HG03558 (cell line): ENCODE data around the gene XAGE5.
A peak's percentile ranks its signal among the peaks of the same experiment; 100 is the strongest.
"Not testable (repeated sequence)": the region's sequence is repeated elsewhere in the genome, so short reads cannot be mapped to it uniquely, and the experiment has no call there.

Source experiments
- ATAC-seq: cut with Tn5 transposase; IDR thresholded peaks from one replicate; pipeline ENCODE4 v1.9.1; 2021; ENCODE audit warnings: moderate number of reproducible peaks; ENCODE audit not compliant: unreplicated experiment; ENCODE audit errors: extremely low read depth

XAGE5 gene, protein sequence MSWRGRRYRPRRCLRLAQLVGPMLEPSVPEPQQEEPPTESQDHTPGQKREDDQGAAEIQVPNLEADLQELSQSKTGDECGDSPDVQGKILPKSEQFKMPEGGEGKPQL

DNA sequence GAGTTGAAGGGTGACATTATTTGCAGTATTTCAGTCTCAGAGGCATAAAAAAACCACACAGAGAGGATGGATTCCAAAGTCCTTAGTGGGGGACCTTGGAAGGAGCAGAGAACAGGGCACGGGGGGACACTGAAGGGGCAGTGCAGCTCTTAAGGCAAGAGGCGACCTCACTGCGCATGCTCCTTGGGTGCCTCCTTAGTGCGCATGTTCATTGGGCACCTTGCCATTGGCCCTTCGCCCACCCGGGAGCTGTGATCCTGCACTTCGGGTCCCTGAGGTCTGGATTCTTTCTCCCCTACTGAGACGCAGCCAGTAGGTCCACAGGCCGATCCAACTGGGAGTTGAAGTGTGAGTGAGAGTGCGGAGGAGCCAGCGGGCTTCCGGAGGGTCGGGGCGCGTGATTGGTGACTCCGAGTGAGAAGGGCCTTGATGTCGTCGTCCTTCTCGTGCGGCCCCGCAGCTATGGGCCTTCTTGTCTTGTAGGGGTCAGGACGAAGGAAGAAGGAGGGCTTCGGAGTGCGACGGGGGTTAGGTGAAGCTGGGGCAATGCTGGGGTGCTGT is at the start of gene XAGE5:
Gene XAGE5, plus strand, starts transcription at position 223 of the 561 bp plus-strand sequence. CDS start 1,280 bp downstream, outside the sequence.
- ATAC-seq: no peak

DNA sequence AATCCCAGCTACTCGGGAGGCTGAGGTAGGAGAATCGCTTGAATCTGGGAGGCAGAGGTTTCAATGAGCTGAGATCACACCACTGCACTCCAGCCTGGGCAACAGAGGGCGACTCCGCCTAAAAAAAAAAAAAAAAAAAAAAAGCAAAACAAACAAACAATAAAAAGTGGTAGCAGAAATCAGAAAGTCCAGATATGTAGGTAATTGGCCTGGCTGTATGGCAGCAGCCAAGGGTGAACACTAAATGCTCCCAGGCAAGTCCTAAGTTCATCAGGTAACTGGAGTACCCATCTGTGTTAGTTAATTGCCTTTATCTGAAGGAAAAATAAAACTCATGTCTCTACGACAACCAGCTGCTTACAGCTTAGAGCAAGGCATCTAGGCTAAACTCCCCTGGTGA is 45.1 kb upstream of the XAGE5 start:
- ATAC-seq: not testable (repeated sequence)

DNA sequence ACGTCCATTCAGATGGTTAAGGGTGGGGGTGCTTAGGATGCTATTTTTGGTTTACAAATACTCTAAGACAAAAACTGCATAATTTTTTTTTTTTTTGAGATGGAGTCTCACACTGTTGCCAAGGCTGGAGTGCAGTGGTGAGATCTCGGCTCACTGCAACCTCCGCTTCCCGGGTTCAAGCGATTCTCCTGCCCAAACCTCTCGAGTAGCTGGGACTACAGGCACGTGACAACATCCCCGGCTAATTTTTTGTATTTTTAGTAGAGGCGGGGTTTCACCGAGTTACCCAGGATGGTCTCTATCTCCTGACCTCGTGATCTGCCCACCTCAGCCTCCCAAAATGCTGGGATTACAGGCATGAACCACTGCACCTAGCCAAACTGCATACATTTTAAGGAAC is 37.6 kb upstream of the XAGE5 start:
- not testable (repeated sequence) for ATAC-seq

DNA sequence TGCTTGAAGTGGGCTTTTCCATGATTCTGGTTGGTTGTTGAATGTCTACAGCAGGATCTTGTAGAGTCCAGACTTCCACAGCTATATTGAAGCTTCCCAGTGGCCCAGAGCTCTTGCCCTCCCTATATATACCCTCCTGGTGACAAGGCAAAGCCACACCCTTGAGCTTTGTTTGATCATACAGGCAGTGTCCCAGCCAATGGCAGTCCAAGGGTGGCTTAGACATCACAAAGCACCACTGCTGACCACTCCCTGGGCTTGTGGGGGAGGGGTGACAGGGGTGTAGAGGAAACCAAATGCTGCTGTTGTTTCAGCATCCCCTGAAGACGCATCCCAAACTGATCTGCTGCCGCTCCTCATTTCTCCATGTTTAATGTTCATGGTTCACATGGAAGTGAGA is 13.8 kb upstream of the XAGE5 start, which contains the start of gene SPANXN5:
Gene SPANXN5, minus strand, starts transcription at position 101 of the 400 bp plus-strand sequence. Its CDS starts 79 bp downstream, at position 22.
- not testable (repeated sequence) for ATAC-seq

DNA sequence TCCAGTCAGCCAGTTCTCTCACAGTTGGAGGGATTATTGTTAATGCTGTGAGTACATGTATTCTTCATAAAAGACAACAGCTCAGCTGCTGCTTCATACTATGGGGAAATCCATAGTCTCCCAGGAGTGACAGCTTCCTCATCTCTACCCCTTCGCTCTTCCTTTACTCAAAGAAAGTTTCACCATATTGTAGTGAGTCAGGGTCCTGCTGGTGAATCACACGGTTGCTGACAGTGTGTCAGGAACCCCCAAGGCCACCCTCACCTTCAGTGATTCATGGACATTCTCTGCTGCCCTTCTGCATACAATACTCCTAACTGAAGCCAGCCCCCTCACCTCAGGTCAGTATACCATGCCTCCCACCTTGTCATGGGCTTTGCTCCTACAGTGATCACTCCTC is 6.2 kb upstream of the XAGE5 start:
- ATAC-seq: not testable (repeated sequence)

DNA sequence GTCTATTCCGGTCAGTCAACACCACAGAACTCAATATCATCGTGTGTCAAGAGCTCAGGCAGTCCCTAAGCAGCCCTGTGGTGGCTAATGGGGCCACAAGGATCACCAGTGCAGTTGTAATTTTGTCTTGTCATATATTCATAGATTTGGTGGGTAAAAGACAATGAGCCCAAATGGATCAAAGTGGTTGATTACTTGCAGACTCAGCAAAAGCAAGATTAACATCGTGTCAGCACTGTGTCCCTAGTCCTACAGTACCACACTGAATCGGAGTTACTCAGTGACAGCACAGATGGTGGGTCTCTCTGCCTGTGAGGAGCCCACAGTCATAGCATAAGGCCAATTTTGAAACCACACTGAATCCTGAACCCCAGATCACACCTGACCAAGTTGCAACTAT is 8.7 kb downstream of the XAGE5 start:
- ATAC-seq: no peak

DNA sequence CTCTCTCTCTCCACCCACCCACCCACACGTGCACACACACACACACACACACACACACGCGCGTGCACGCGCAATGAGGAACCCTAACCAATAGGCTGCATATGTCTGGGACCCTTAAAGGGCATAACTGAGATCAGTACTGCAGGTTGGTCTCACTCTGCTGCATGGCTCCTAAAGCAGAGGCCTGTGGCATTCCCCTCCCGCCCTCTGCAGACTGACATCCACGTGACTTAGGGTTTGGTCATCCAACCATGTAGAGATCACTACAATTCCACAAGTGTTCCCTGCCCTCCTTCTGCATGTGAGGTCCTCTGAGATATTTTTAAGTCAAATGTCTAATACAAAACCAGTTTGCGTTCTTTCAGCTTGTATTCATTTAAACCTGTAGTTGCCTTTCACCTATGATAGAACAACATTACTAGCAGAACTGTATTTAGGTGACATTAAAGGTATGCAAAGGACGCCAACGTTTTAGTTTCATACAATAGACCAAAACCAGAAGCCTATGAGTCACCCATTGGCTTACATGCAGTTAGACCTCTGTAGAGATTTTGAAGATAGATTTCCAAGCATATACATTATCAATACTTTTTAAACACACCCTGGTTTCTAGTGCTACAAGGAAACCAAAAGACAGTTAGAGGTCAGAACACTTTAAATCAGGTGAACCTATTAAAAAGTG is 10.1 kb downstream of the XAGE5 start:
- no peak for ATAC-seq

DNA sequence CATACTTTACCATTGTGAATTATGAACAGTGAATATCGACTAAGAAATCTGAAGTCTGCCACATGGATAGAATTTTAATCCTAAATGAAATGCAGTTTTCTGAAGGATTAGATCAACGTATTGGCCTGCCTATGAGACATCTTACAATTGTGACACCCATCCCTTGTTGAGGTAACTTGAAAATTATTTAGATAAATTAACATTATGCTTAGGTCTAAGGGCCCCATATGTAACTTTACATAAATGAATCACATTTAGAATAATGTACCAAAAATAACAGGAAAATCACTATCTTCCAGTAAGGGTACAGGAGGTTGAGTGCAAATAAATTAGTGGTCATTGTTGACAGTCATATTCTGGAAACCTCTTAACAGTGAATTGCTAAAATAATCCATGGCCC is 13.5 kb downstream of the XAGE5 start:
- ATAC-seq: no peak

DNA sequence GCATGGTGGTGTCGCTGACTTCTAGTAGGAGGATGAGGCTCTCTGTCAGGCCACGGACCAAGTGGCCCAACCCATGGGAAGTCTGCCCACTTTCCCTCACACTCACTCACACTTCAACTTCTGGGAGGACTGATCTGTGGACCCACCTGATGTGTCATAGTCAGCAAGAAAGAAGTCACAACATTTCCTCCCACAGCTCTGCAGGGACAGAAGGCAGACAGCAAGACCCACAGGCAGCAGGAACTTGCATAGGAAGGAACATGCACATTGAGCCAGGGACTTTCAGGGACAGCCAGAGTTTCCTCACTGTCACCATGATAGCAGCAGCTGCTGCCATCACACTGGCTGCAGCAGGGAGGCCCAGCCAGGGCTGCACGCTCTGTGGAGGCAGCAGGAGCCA is 19.5 kb downstream of the XAGE5 start:
- ATAC-seq: no peak

DNA sequence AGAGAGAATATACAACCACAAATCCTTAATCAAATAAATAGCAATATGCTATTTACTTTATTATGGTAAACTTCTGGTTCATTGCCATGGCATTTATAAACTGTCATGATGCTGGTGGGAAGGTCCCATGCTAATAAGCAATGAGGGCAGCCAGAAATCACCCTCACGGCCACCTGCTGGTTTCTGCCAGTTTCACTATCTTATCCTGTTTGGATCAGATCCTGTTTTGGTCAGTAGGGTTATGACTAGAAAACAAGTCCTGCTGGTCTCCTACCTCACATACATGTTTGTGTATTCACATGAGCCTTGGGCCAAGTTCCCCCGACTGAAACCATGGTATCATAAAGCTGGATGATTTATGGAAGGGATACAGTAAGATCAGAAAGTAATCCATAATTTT is 28.1 kb downstream of the XAGE5 start:
- peak; percentile 65 for ATAC-seq

DNA sequence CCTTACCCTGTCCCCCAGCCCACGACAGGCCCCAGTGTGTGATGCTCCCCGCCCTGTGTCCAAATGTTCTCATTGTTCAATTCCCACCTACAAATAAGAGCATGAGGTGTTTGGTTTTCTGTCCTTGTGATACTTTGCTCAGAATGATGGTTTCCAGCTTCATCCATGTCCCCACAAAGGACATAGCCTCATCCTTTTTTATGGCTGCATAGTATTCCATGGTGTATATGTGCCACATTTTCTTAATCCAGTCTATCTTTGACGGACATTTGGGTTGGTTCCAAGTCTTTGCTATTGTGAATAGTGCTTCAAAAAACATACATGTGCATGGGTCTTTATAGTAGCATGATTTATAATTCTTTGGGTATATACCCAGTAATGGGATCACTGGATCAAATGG is 32.5 kb downstream of the XAGE5 start:
- not testable (repeated sequence) for ATAC-seq

DNA sequence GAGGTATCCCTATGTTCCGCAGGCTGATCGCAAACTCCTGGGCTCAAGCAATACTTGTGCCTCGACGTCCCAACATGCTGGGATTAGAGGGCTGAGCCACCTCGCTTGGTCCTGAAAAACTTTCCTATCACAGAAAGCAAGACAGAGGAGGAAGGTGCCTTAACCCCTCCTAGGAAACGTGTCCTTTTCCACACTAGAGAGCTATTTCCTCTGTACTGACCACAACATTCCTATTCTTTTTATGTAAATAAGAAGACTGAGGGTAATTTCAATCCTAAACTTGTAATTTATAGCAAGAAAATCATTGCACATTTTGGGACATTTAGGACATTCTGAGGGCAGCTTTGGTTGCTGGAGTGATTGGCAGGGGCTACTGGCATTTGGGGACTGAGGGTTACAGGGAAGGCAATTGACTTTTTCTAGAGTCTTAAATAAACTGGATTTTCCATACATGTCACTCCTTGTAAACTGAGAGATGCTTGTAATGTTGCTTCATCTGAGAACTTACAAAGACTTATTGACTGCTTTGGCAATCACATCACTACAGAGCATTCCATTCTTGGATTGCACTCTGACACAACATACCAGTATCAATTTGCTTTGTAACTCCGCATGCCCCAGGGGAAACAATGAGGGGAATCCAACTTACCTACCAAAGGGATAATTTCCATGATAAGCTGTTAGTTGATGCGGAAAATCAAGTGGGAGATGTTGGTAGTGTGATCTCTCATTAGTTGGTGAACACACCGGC is 41.2 kb downstream of the XAGE5 start:
- ATAC-seq: no peak

DNA sequence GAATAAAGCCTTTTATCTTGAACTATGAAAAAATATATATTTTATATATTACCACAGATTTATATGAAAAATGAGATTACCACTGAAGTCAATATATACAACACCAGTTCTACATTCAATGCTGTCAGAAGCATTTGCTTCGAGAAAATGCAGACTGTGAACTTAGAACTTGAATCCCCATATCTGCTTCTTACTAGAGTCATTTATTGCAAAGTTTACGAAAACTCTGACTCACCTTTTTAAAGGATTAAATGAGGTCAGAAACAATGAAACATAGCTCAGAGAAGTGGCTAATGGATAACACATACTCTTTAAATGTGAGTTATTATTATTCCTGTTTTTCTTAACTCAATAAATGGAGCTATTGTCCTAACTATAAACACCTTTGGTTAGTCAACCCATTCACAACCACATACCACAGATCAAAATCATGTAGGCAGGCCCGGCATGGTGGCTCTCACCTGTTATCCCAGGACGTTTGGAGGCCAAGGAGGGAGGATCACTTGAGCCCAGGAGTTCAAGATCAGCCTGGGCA is 46.0 kb downstream of the XAGE5 start:
- ATAC-seq: not testable (repeated sequence)

DNA sequence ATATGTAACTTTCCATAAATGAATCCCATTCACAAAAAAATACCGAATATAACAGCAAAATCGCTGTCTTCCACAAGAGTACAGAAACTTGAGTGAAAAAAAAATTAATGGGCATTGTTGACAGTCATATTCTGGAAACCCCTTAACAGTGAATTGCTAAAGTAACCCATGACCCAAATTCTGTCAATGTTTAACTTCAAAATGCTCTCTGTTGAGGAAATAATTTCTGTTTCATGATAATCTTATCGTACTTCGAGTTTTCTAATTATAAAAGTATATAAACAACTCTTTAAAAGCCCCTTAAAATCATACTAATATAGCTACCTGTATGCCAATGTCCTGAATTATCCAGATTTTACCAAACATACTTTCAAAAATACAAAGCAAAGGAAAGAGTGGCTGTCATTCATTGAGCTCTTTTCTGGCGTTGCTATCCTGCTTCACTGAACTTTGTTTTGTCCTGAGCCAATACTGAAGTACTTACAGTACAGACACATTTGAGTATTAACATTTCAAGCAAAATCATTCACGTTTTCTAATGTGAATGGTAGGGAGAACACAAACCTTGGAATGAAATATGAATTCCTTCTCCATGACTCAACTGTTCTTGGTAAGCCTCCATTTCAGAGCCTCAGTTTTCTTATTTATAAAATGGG is 54.4 kb downstream of the XAGE5 start:
- ATAC-seq: no peak
